ENCODE measurements around the gene PITRM1.

The PITRM1 gene

GRCh38 chr10:3137958-3138726 lies 34.4 kb downstream of the PITRM1 start:
- no peak for DNase-seq

GRCh38 chr10:3136763-3137611 lies 35.6 kb downstream of the PITRM1 start:
- no peak for DNase-seq

DNA sequence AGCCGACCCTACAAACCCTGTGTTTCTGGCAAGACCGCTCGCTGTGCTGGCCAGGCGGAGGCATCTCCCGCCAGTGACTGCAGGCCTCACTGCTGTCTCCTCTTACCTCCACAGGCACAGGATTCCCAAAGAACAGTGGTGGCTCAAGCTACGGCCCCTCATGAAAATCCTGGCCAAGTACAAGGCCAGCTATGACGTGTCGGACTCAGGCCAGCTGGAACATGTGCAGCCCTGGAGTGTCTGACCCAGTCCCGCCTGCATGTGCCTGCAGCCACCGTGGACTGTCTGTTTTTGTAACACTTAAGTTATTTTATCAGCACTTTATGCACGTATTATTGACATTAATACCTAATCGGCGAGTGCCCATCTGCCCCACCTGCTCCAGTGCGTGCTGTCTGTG lies 36.2 kb downstream of the PITRM1 start:
- DNase-seq = no peak

DNA sequence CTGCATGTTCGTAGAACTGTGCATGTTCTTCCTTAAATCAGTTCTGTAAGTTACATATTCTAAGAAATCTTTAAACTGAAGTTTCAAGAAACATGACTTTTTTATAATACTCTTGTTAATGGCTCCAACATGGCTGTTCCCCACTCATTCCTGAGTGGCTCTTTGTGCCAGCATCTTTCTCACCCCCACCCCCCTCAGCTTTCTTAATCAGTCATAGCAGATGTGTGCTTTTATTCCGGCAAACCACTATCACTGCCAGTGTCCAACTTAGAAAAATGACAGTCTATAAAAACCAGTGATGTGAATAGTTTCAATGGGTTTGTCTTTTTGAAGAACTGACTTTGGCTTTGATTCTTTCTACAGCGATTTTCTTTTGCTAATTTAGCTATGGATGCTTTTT lies 37.6 kb downstream of the PITRM1 start:
- no peak for DNase-seq

GRCh38 chr10:3133948-3134347 lies 38.6 kb downstream of the PITRM1 start:
- no peak for DNase-seq

DNA sequence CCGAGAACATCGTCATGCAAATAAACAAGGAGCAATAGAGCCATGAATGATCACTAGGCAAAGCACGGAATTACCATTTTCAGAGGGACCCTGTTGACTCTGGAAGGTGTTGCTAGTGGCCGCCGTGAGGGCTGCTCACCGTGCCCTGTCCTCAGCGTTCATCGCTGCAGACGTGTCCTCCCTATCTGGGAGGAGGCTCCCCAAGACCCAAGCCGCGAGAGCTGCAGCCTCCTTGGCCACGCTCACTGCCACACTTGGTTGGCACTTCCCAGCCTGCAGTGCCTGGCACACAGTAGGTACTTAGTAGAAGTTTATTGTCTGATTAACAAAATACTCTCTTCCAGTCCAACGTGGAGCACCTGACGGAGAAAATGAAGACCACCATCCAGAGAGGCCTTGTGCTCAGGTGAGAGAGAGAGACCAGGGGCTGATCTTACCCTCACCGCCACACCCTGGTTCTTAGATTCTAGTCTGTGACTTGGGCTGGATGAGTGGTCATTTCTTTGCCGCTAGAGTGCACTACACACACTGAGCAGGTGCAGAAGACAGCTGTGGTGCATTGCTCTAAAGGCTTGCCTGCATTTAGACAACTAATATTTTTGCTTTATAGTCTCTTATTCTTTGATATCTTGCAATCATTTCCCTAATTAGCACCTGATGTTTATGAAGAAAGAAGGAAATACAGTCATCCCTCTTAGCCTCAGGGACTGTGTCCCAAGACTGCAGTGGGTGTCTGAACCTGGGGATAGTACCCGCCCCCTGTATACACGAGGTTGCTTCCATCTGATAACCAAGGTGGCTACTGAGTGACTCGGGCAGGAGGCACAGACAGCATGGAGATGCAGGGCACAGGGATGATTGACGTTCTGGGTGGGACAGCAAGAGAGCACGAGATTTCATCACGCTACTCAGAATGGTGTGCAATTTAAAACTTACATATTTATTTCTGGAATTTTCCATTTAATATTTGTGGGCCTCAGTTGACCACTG lies 40.3 kb downstream of the PITRM1 start:
- DNase-seq = no peak

DNA sequence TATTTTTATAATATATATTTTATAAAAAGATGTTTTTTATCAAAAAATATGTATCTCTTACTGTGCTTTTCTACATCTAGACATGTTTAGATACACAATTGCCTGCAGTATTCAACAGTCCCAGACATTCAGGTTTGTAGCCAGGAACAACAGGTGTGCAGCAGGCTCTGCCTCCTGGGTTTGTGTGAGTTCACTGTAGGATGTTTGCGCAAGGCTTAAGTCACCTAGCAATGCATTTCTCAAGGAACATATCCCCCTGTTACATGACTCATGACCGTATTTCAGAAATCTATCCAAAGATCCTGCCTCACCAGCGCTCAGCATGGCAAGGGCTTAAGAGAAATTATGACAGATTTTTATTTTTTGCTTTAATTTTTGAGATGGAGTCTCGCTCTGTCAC lies 41.5 kb downstream of the PITRM1 start:
- DNase-seq = no peak

DNA sequence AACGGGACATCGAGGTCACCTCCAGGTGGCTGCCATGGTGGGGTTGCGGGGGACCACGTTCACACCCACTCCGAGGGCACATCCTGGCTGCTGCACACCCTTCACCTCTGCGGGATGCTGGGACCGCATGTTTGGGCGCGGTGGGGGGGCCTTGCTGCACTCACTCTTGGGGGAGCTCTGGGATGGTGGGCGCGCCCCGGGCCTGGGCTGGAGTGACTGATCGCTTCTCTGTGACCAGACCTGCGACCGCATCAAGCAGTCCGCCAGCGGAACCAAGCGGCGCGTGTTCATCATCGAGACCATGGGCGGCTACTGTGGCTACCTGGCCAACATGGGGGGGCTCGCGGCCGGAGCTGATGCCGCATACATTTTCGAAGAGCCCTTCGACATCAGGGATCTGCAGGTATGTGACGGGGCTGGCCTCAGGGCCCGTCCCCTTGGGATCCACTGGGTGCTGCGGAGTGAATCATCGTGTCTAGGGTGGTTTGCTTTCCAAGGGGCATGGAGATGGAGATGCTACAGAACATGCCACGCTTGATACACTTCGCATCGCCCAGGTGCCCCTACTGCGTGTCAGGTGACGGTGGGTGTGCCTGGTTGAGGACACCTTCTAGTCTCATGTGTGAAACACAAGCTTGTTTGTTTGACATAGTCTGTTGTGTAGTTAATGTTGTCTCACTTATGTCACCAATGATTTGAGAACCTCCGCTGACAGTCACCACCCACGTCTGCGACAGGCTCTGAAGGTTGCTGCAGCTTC lies 42.8 kb downstream of the PITRM1 start:
- no peak for DNase-seq

GRCh38 chr10:3128379-3129130 lies 44.0 kb downstream of the PITRM1 start:
- no peak for DNase-seq

- DNase-seq = no peak
These were observed 44.7 kb downstream of the PITRM1 start for GRCh38 chr10:3127921-3128320.

DNA sequence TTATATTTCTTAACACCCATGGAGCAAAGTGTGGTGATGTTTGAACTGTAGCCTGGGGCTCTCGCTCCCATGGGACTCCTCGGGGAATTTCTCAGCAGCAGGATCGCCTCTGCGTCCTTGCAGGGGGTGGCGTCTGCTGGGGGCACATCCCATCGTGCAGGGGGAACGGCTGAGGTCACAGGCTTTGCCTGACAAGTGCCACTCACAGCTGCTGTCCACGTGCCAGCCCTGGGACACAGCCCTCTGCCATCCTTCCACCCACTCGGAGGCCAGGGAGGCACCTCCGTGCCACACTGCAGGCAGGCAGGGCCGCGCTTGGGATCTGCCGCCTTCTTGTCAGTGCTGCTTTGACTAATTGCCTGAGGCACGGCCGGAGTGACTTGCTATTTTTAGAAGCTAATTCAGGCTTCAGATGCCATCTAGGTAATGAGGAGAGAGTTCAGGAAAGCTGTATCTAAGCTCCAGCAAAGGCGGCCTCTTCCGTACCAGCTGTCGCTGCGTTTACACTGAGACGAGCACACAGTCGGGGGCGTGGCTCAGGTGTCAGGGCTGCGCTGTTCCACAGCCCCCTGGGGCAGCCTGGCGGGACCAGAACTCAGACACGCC lies 45.7 kb downstream of the PITRM1 start:
- no peak for DNase-seq

DNA sequence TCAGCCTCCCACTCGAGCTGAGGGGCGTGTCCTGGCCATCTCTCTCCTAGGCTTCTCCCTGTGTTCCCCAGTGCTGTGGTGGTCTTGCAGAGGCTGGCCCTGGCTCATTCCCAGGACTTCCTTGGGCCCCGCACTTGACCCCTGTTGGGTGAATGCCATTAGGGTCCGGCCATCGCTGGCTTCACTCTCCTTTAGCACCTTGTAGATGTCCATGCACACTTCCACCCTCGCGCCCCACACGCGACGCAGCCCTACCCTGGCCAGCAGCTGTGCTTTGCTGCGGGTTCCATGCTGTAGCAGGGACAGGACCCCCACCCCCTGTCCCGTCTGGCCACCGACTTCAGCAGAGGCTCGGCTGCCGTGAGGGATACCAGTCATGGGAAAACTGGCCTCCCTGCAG lies 46.3 kb downstream of the PITRM1 start:
- no peak for DNase-seq

GRCh38 chr10:3125527-3126170 lies 46.9 kb downstream of the PITRM1 start:
- DNase-seq = no peak

DNA sequence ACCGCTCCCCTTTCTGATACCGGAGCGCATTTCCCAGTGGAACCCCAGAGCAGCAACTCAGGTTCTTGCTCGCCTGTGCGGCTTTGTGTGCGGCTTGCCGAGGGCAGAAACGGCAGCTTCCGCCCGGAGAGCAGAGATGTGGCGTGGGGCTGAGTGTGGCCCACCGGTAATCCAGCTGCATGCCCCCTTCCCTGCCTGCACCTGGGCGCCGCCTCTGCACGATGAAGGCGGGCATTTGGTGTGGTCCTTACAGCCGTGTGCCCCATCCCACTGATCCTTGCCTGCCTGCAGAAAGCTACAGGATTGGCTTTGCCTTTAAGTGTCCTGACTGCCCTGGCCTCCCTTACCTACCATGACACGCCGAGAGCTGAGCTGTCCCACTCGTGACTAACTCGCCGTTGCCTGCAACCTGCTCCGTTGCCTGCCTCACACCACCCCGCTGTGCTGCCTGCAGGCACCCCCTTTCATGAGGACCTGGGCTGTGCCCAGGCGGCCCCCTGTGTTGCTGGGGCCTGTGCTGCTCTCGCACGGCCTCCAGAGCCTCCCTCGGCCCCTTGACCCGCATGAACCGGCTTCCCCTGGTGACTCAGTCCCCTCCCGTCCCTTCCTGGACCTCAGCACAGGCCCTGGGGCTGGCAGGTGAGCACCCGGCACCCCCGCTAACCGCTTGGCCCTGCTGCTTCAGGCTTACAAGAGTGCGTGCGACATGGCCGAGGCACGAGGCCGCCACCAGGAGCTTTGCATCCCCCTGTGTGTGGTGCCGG lies 48.0 kb downstream of the PITRM1 start:
- no peak for DNase-seq

DNA sequence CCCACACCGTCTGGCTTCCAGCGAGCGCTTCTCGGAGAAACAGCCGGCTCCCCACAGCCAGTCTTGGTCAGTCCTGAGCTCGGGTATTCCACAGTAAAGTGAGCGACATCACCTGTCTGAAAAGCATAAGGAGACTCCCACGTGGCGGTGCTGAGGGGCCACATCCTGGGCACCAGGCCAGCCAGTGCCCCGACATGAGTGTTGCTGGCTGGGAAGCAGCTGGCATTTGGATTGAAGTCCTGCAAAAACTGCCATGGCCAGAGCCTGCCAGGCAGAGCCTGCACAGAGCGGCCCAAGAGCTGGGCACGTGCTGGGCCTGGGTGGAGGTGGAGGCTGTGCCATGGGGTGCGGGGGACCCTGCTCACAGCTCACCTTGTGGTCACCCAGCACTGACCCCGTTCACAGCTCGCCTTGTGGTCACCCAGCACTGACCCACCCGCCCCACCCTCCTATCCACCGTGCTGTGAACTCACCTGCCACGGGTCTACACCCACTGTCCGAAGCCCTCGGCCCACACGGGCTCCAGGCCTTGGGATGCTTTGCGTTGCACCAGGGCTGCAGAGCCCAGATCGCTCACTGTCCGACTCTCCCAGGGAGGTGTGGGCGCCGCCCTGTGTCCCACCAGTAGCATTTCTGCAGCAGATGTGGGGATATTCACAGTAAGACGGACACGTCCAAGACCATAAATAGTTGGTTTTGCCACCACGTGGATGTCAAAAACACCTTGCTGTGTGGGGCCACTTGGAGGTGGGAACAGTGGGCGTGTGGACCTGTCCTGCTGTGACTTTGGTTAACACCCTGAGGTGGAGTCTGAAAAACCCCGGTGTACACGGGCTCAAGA lies 48.8 kb downstream of the PITRM1 start:
- DNase-seq = no peak

DNA sequence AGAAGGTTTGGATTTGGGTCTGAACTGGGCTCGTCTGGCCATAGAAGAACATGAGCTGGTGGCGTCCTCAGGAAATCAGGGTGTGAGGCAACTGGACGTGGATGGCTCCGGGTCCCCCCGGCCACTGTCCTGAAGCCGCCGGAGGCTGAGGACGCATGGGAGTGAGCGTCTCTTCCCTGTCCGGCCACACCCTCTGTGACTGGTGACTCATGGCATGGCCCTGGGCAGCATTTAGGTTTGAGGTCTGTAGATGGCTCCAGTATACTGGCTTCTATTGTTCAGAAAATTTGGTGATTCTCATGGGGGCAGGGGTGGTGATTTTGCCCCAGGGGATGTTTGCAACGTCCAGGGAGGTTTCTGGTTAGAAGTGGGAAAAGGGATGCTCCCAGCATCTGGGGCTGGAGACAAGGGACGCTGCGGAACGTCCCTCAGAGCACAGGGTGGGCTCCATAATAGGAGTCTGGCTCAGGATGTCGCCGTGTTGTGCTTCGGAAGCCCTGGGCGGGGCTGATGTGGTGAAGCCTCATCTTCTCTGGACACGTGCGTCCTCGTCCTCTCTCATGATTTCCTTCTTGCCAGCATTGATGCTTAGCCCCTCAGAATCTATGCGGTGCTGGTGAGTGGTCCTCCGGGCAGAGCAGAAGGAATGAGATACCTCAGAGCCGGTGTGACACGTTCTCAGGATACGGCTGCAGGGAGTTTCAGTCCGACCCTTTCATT lies 49.9 kb downstream of the PITRM1 start:
- no peak for DNase-seq

DNA sequence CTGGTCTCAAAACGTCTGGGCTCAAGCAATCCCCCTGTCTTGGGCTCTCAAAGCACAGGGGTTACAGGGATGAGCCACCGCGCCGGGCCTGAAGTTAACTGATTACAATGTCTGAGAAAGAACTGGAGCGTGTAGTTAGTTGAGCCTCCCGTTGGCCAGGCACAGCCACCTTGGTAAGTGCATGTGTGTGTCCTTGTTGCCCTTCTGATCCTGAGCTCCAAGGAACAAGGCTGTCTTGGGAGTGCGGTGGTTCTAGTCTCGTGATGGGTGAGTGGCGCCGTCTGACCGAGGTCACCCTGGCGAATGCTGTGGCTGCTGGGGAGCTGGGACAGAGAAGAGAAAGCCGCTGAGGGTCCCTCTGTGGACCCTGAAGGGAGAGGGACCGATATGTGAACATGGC lies 50.5 kb downstream of the PITRM1 start:
- no peak for DNase-seq
